Heart left ventricle (tissue), 16 donors: Measurements from ENCODE around the gene COL16A1. TPM values are rescaled to one million over a fixed set of nuclear protein-coding genes. Genes with fewer than 3 reads are reported as not detected.
A peak's percentile ranks its signal among the peaks of the same experiment; 100 is the strongest.

Experiments used
- ATAC-seq, 4 donors: fragments of 200-7000 bp; cut with Tn5 transposase; one replicate each; pipeline ENCODE4 v1.9.1; 2020 to 2022; ENCODE audit warnings: moderate library complexity in 4 of 4, mild to moderate bottlenecking in 3 of 4, moderate number of reproducible peaks in 1 of 4
- DNase-seq, 5 donors: peaks; one replicate each; pipeline ENCODE4 v3.0.0-alpha.2; 2020
- H3K27ac ChIP-seq, 12 donors: fragments of 200-600 bp; sonication (generic) in 4 of 12; one replicate each; pipeline versions ENCODE4 v1.5.0 to v1.8.0; 2016 to 2022; ENCODE audit warnings: mild to moderate bottlenecking in 2 of 12
- H3K27me3 ChIP-seq, 9 donors: fragments of 200-600 bp; sonication (generic) in 2 of 9; one replicate each; pipeline versions ENCODE4 v1.5.1 to v1.8.0; 2016 to 2022; ENCODE audit warnings: mild to moderate bottlenecking in 3 of 9
- H3K36me3 ChIP-seq, 9 donors: fragments of 200-600 bp; sonication (generic) in 2 of 9; one replicate each; pipeline versions ENCODE4 v1.5.0 to v1.8.0; 2018 to 2022; ENCODE audit warnings: mild to moderate bottlenecking in 2 of 9
- H3K4me1 ChIP-seq, 12 donors: fragments of 200-600 bp; sonication (generic) in 4 of 12; one replicate each; pipeline versions ENCODE4 v1.5.0 to v1.8.0; 2016 to 2022; ENCODE audit warnings: mild to moderate bottlenecking in 3 of 12
- H3K4me3 ChIP-seq, 12 donors: fragments of 200-600 bp; sonication (generic) in 4 of 12; one replicate each; pipeline versions ENCODE4 v1.5.0 to v1.8.0; 2017 to 2022; ENCODE audit warnings: mild to moderate bottlenecking in 9 of 12, moderate library complexity in 4 of 12
- H3K9me3 ChIP-seq, 12 donors: fragments of 200-600 bp; sonication (generic) in 4 of 12; one replicate each; pipeline versions ENCODE4 v1.5.0 to v1.8.0; 2016 to 2022; ENCODE audit warnings: mild to moderate bottlenecking in 1 of 12
- POLR2A ChIP-seq, 2 donors: fragments of 450-650 bp; IDR thresholded peaks; one replicate each; pipeline ENCODE4 v1.6.1; 2017; ENCODE audit warnings: antibody characterized with exemption in 2 of 2, mild to moderate bottlenecking in 2 of 2, moderate library complexity in 2 of 2
- WGBS, 4 donors: extraction: QIAGEN DNeasy Blood & Tissue Kit in 2 of 4; methylation state at CpG; one replicate each; pipeline versions ENCODE4 v1.1.5 to v1.1.7; 2013 to 2018; 5-methylcytosine and 5-hydroxymethylcytosine counted together
- intact Hi-C, 10 donors: fragments of 100-400 bp; cut with DNase I; formaldehyde crosslinking; loops; one replicate each; pipeline versions ENCODE4 v1.11.1 to v1.14.2; 2022
- polyA plus RNA-seq, 2 donors: library from polyadenylated mRNA; stranded (reverse); fragments of 200-250 nt; gene quantifications; one replicate each; pipeline ENCODE4 v1.2.3, GENCODE V29; 2013
- total RNA-seq, 9 donors: library from RNA; depleted of rRNA in 2 of 9; stranded (reverse); fragments of >200 nt in 2 of 9; fragmentation: NEBNext Ultra II Directional in 3 of 9; extraction: Animal tissue kit (Norgen Biotek cat#: 25700) in 3 of 9; gene quantifications; one replicate each; pipeline versions ENCODE4 v1.1.0 to v1.2.4, GENCODE V29; 2016 to 2023
- TF ChIP-seq, protein P1 (sequence below), 12 donors: fragments of 200-600 bp; sonication (generic) in 4 of 12; IDR thresholded peaks; one replicate each; pipeline versions ENCODE4 v1.5.0 to v1.8.0; 2018 to 2022; ENCODE audit warnings: antibody characterized with exemption in 12 of 12, mild to moderate bottlenecking in 5 of 12
- donor health status: ischemic (EF 13 %, LVEDD 7.1; RV severe dilation, severe dysfunction).
- donor health status: healthy with polysubstance abuse.
- donor health status: DM: no; HTN: yes; CAD: no.
- donor health status: DM: no; HTN: no; CAD: no.
- donor health status: ischemic (EF 25% LVEDD 6.9; RV normal size, moderate dysfunction).
- donor health status: ischemic (EF 25% LVEDD 5.7; RV mildly dilated, moderate dysfunction).
- donor health status: healthy.
- donor health status: DM: yes; HTN: yes; CAD: no.
- donor health status: ischemic (EF 35%, LVEDD 5.7; RV mildly dilated, moderate dysfunction).
- donor health status: nonischemic (EF 11% LVEDD 7.7; RV severe dilation, severe dysfunction).
- donor health status: DM: yes; HTN: yes; CAD: no.
- donor health status: PGD.
- donor health status: ischemic (EF 29% LVEDD 5.4; RV normal size, mild dysfunction).
- donor health status: nonischemic (EF 23%, LVEDD 6.1; RV moderate dilation, normal function).

COL16A1 gene
- total and polyA plus RNA-seq, 11 donors, result 7.5 to 24.1 (median 13.1) TPM

DNA sequence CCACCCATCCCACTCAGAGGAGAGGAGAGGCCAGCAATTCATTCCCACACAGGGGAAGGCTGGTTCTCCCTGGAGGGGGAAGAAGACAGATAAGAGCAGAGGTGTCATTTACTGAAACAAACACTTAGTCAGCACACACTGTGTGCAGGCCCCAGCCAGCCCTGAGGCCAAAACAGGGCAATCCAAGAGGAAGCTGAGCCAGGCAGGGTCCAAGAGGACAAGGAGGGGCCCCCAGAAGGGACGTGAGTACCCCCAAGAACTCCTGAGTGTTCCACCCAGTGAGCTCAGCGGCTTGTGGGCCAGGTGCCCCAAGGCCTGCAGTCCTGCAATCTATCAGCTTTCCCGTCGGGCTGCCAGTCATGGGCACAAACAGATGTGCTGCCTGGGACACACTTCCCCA is 44.5 kb upstream of the COL16A1 start:
- WGBS, 4 donors, result 44 to 62% (median 53%) methylated on average over 4 of the region's 4 CpGs
- no peaks in the 10 kb centered on the region for H3K9me3 ChIP-seq
- no peak overlapping the region for H3K4me3 ChIP-seq
- no peaks in the 10 kb centered on the region for H3K36me3 ChIP-seq
- no peak for TF ChIP-seq POLR2A (IDR thresholded peaks at IDR 0.05)
- TF ChIP-seq, protein P1, sequence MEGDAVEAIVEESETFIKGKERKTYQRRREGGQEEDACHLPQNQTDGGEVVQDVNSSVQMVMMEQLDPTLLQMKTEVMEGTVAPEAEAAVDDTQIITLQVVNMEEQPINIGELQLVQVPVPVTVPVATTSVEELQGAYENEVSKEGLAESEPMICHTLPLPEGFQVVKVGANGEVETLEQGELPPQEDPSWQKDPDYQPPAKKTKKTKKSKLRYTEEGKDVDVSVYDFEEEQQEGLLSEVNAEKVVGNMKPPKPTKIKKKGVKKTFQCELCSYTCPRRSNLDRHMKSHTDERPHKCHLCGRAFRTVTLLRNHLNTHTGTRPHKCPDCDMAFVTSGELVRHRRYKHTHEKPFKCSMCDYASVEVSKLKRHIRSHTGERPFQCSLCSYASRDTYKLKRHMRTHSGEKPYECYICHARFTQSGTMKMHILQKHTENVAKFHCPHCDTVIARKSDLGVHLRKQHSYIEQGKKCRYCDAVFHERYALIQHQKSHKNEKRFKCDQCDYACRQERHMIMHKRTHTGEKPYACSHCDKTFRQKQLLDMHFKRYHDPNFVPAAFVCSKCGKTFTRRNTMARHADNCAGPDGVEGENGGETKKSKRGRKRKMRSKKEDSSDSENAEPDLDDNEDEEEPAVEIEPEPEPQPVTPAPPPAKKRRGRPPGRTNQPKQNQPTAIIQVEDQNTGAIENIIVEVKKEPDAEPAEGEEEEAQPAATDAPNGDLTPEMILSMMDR (IDR thresholded peaks at IDR 0.05), result no peak
- intact Hi-C loops, result loop anchor here in 4 of 10 donors (5.0 to 10.0 kb wide), 4 partner anchors 39 to 86 kb away; no protein-coding TSS in a partner anchor
- peak overlapping the region in 1 of 12 donors; percentile 17 for H3K27ac ChIP-seq
- DNase-seq, result peak in 1 of 5 donors; percentile 54
- no peaks in the 10 kb centered on the region for H3K27me3 ChIP-seq
- ATAC-seq, result peak; percentile 14 to 29 (median 22)
- H3K4me1 ChIP-seq, result peaks cover 0 to 67% (median 30%) of the 10 kb centered on the region in 12 donors

DNA sequence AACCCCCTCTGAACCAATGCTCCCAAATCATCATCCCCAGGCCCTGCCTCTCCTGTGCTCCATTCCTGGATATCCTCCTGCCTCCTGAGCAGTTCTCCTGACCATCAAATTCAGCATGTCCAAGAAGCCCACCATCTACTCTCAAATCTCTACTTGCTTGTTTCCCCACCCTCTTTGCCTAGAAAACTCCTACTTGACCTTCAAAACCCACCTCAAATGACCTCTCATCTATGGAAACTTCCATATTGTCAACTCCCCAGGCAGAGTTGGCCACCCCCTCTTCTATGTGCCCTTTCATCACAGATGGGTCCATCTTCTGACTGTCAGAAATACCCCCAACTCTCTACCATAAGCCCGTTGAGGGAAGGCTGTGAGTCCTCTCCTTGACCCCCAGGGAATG is 43.5 kb upstream of the COL16A1 start:
- no peak for TF ChIP-seq POLR2A (IDR thresholded peaks at IDR 0.05)
- TF ChIP-seq, protein P1 (IDR thresholded peaks at IDR 0.05), result no peak
- no peaks in the 10 kb centered on the region for H3K36me3 ChIP-seq
- no peak overlapping the region for H3K4me3 ChIP-seq
- intact Hi-C loops, result loop anchor here in 4 of 10 donors (2.0 to 10.0 kb wide), 5 partner anchors 40 to 85 kb away; no protein-coding TSS in a partner anchor
- no peaks in the 10 kb centered on the region for H3K9me3 ChIP-seq
- no peak for ATAC-seq
- H3K4me1 ChIP-seq, result peaks cover 0 to 57% (median 23%) of the 10 kb centered on the region in 12 donors
- 73 to 86% (median 86%) methylated on average over 1 of the region's 1 CpG for WGBS, 4 donors
- no peak for DNase-seq
- H3K27me3 ChIP-seq, result no peaks in the 10 kb centered on the region
- no peak overlapping the region for H3K27ac ChIP-seq

DNA sequence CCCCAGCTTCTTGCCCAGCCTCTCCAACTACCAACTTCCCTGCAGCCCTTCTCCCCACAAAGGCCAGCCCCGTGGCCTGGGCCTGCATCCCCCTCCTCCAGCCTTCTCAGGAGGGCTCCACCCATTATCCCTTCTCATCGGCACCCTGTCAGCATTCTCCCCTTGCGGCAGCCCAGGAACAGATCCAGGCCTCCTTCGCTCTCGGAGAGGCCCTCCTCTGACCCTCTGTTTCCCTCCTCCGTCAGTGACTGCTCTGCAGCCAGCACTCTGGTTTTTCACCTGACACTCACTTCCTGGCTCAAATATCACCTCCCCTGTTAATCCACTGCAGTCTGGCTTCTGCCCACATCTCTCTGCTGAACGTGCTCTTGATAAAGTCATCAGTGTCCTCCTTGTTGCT is 42.9 kb upstream of the COL16A1 start:
- TF ChIP-seq POLR2A (IDR thresholded peaks at IDR 0.05), result no peak
- TF ChIP-seq, protein P1 (IDR thresholded peaks at IDR 0.05), result no peak
- Histone ChIP-seq H3K4me1 (peaks cover 0 to 51% (median 18%) of the 10 kb centered on the region in 12 donors), H3K36me3 (no peaks in the 10 kb centered on the region), H3K9me3 (no peaks in the 10 kb centered on the region), H3K4me3 (no peak overlapping the region), H3K27me3 (no peaks in the 10 kb centered on the region), H3K27ac (no peak overlapping the region)
- WGBS, 4 donors, result 29 to 46% (median 44%) methylated on average over 7 of the region's 7 CpGs
- DNase-seq (no peak), ATAC-seq (peak in 2 of 4 donors; percentile 47 to 57)
- intact Hi-C loops, result loop anchor here in 5 of 10 donors (1.0 to 10.0 kb wide), 6 partner anchors 41 to 84 kb away; no protein-coding TSS in a partner anchor

DNA sequence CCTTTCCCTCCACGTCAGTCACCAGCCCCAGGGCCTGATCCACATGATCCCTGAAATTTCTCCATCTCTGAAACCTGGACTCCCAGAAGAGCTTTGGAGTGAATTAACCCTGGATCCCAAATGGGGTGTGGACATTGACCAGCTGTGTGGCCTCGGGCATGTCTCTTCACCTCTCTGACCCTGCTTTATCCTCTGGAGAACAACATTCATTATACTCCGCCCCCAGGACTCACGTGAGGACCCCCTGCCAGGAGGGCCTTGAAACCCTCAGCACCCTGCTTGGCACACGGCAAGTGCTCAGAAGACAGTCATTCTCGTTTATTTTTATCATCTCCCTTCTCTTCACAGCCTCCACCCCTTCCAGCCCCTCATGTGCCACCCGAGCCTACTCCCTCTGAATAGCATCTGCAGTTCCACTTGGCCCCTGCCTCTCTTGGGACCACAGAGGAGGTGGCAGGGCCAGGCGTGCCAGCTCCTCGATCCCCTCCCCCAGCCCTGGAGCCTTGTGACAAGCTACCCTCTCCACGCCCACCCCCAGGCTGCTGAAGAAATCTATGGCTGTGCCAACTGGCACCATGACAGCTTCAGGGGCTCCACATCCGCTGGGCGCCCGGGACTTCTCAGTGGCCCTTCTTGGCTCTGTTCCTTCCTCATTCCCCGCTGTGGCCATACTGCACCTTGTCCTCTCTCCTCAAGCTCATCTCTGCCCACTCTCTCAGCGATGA is 42.3 kb upstream of the COL16A1 start:
- H3K27me3 ChIP-seq, result no peaks in the 10 kb centered on the region
- no peak overlapping the region for H3K27ac ChIP-seq
- H3K9me3 ChIP-seq, result no peaks in the 10 kb centered on the region
- no peak overlapping the region for H3K4me3 ChIP-seq
- intact Hi-C loops, result loop anchor here in 7 of 10 donors (1.0 to 10.0 kb wide), 7 partner anchors 31 to 84 kb away; no protein-coding TSS in a partner anchor
- DNase-seq (no peak), ATAC-seq (no peak)
- 53 to 61% (median 57%) methylated on average over 15 of the region's 15 CpGs for WGBS, 4 donors
- H3K36me3 ChIP-seq, result no peaks in the 10 kb centered on the region
- H3K4me1 ChIP-seq, result peaks cover 0 to 47% (median 15%) of the 10 kb centered on the region in 12 donors
- no peak for TF ChIP-seq POLR2A (IDR thresholded peaks at IDR 0.05)
- TF ChIP-seq, protein P1 (IDR thresholded peaks at IDR 0.05), result peak in 1 of 12 donors; percentile 23
